Activated naive CD4-positive, alpha-beta T cell (primary cell): Measurements from ENCODE around the gene DAGLB.

Source experiments
- DNase-seq, 4 experiments: peaks; one replicate each; lab custom pipeline; 2025; lab: John Stamatoyannopoulos, UW

DAGLB gene

DNA sequence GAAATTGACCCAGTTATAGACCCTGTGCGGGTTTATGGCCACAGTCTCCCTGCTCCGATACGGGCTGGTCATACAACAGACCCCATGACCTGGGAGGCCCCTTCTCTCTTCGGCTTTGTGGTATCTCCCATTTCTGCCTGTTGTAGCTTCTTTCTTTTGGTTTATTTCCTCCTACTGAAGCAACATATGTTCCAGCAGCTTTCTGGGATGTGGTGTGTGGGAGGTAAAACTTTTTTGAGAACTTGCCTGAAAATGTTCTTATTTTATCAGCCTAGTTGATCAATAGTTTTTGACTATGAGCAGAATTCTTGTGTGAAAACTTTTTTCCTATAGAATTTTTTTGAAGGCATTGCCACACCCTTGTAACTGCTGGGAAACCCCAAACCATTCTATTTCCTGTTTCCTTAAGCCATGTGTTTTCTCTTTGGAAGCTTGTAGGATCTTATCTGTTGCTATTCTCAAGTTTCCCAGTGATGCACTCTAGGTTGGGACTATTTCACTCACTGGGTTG is 80.0 kb downstream of the DAGLB start:
- no peak for DNase-seq

DNA sequence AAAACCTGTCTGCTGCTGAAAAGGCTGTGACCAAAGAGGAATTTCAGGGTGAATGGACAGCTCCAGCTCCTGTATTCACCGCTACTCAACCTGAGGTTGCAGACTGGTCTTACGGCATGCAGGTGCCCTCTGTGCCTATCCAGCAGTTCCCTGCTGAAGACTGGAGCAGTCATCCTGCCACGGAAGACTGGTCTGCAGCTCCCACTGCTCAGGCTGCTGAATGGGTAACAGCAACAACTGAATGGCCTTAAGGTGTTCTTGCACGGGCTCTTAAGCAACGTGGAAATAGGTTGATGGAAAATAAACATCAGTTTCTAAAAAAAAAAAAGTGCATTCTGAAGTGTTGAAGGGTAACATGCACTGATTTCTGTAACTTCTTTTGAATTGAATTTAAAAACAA is 82.3 kb downstream of the DAGLB start:
- no peak for DNase-seq

DNA sequence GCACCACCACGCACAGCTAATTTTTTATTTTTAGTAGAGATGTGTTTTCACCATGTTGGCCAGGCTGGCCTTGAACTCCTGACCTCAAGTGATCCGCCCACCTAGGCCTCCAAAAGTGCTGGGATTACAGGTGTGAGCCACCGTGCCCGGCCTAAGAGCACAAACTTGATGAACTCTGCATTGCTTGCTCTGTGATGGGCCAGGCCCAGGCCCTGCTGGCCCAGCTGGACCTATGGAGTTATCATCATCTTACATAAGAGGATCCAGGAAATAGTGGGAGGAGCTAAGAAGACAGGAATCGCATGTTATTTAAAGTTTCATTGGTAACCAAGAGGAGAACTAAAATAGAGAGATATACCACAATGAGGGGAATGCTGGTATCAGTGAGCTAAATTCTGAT is 86.9 kb downstream of the DAGLB start:
- DNase-seq, result no peak

DNA sequence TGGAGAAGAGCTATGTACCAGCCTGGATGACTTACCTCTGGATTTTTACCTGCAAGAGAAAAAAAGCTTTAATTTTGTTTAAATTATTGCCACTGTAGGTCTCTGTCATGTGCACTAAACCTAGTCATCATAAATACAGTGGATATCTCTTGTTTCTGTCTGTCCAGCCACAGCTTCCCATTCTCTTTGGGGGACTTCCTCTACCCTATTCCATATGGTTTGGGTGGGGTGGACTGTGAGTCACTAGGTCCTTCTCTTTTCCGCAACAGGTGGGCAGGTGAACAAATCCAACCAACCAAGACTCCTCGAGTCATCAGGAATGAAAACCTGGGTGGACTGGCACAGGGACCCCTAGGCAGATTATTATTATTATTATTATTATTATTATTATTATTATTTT is 88.0 kb downstream of the DAGLB start:
- no peak for DNase-seq
